ENCODE results near the gene LFNG. TPM values are rescaled to one million over a fixed set of nuclear protein-coding genes. Genes with fewer than 3 reads are reported as not detected.

LFNG gene
- total and polyA plus RNA-seq, 7 experiments from 2014 or later, result 1.2 to 246 (median 120) TPM

DNA sequence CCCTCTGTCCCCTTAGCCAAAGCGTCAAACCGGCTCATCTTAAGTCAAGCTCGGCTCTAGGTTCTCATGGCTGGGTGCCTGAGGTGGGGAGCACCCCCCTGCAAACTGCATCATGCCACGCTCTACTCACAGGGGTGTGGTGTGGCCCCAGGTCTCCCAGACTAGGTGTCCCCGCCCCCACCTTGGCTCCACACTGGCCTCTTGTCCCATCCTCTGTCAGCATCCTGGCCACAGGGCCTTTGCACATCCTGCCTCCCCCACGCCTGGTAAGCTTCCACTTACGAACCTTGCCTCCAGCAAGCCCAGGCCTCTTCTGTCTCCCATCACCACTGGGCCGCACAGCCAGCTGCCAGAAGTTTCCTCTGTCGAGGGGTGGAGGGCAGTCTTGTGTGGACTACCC is 23.2 kb upstream of the LFNG start:
- Mint-ChIP-seq H3K4me1 (peaks cover 0 to 9% (median 0%) of the 10 kb centered on the region in 7 donors), H3K27me3 (peaks cover 0 to 12% (median 8%) of the 10 kb centered on the region in 5 donors), H3K4me3 (no peak overlapping the region), H3K9me3 (peaks cover 0 to 5% (median 0%) of the 10 kb centered on the region in 11 donors), H3K36me3 (no peaks in the 10 kb centered on the region), H3K27ac (peak overlapping the region in 1 of 9 donors; percentile 30)
- ATAC-seq (no peak), DNase-seq (no peak)
- no peaks in the 10 kb centered on the region for H3K9me3 ChIP-seq (ENCODE audit: control insufficient read depth in 2 of 3, low read length in 3 of 3)
- H3K27ac ChIP-seq (ENCODE audit: low read depth, low read length), result no peak overlapping the region
- no peaks in the 10 kb centered on the region for H3K36me3 ChIP-seq (ENCODE audit: control insufficient read depth in 2 of 3, insufficient read depth in 3 of 3, low read length in 3 of 3)
- H3K27me3 ChIP-seq (ENCODE audit: control insufficient read depth in 2 of 2, insufficient read depth in 2 of 2, low read length in 2 of 2), result no peaks in the 10 kb centered on the region
- intact Hi-C loops (cut with micrococcal nuclease), result no loop called here
- CTCF ChIA-PET, result no interaction called here
- POLR2A ChIA-PET, result interaction anchor here (1.0 kb wide), 1 partner anchor 13 kb away, joined by 3 read pairs; no protein-coding TSS in a partner anchor
- H3K4me1 ChIP-seq (ENCODE audit: control insufficient read depth in 2 of 2, insufficient read depth in 2 of 2, low read length in 2 of 2), result no peaks in the 10 kb centered on the region
- H3K4me3 ChIP-seq (ENCODE audit: low read length), result no peak overlapping the region

DNA sequence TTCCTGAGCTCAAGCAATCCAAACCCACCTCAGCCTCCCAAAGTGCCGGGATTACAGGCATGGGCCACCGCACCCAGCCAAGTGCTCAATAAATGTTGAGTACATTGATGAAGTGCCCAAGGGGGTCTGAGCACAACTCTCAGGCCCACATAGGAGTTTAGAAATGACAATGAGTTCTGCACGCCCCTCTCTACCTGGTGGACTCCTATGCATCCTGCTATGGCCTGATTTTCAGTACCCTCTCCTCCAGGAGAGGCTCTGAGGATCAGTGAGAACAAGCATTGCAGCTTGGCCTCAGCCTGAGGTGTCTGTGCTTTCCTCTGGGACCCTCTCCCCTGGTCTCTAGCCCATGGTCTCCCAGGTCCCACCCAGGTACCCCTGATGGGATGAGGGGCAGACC is 22.5 kb upstream of the LFNG start:
- ChIA-PET CTCF (no interaction called here), POLR2A (interaction anchor here (1.0 kb wide), 1 partner anchor 13 kb away, joined by 3 read pairs; no protein-coding TSS in a partner anchor)
- no peaks in the 10 kb centered on the region for H3K36me3 Mint-ChIP-seq
- no peaks in the 10 kb centered on the region for H3K36me3 ChIP-seq (ENCODE audit: control insufficient read depth in 2 of 3, insufficient read depth in 3 of 3, low read length in 3 of 3)
- intact Hi-C loops (cut with micrococcal nuclease), result no loop called here
- H3K4me3 ChIP-seq (ENCODE audit: low read length), result no peak overlapping the region
- H3K27ac ChIP-seq (ENCODE audit: low read depth, low read length), result no peak overlapping the region
- peaks cover 0 to 11% (median 1%) of the 10 kb centered on the region in 5 donors for H3K27me3 Mint-ChIP-seq
- no peaks in the 10 kb centered on the region for H3K4me1 ChIP-seq (ENCODE audit: control insufficient read depth in 2 of 2, insufficient read depth in 2 of 2, low read length in 2 of 2)
- peaks cover 0 to 1% (median 0%) of the 10 kb centered on the region in 11 donors for H3K9me3 Mint-ChIP-seq
- no peaks in the 10 kb centered on the region for H3K9me3 ChIP-seq (ENCODE audit: control insufficient read depth in 2 of 3, low read length in 3 of 3)
- H3K4me1 Mint-ChIP-seq, result peaks cover 0 to 9% (median 0%) of the 10 kb centered on the region in 7 donors
- ATAC-seq, result no peak
- no peaks in the 10 kb centered on the region for H3K27me3 ChIP-seq (ENCODE audit: control insufficient read depth in 2 of 2, insufficient read depth in 2 of 2, low read length in 2 of 2)
- no peak overlapping the region for H3K4me3 Mint-ChIP-seq
- no peak for DNase-seq
- no peak overlapping the region for H3K27ac Mint-ChIP-seq

DNA sequence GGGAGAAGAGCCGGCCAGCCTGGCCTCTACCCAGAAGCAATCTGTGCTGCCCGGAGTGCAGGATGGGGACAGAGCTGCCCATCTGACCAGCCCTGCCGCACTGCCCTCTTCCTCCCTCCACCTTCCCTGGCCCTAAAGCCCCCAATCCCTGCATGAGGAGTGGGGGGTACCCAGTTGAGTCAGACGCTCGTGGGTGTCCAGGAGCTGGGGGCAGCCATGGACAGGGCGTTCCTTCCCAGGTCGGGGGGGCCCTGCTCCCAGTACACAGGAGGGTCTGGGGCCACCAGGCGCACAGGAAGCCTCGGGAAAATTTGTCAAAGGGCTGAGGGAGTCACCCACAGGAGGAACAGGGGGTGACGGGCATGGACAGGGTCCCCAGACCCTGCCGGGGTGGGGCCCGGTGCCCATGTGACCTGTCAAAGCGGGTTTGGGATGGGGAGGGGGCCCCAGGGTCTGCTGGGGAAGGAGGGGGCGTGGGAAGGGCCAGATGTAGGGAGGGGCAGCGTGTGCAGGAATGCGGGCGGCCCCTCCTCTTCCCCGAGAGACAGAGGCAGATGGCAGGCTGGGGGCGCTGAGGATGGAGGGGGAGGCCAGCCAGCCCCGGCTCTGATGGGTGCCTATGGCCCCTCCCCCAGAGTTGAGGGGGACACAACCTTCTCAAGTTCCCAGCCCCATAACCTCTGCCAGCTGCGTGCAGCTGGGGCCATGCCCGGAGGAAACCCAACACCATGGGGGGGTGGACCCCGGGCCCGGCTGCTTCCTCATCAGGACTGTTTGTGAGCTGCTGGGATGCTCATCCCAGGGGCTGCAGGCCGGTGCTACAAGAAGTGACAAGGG is 21.9 kb upstream of the LFNG start:
- CTCF ChIA-PET, result interaction anchor here (0.5 to 1.2 kb wide), 2 partner anchors 31 to 65 kb away, joined by 3 to 6 read pairs; no protein-coding TSS in a partner anchor
- Mint-ChIP-seq H3K9me3 (no peaks in the 10 kb centered on the region), H3K4me3 (no peak overlapping the region), H3K27ac (no peak overlapping the region), H3K27me3 (peaks cover 0 to 11% (median 0%) of the 10 kb centered on the region in 5 donors), H3K36me3 (no peaks in the 10 kb centered on the region), H3K4me1 (peaks cover 0 to 9% (median 0%) of the 10 kb centered on the region in 7 donors)
- intact Hi-C loops (cut with micrococcal nuclease), result no loop called here
- DNase-seq, result no peak
- no peaks in the 10 kb centered on the region for H3K36me3 ChIP-seq (ENCODE audit: control insufficient read depth in 2 of 3, insufficient read depth in 3 of 3, low read length in 3 of 3)
- H3K27ac ChIP-seq (ENCODE audit: low read depth, low read length), result no peak overlapping the region
- no peaks in the 10 kb centered on the region for H3K9me3 ChIP-seq (ENCODE audit: control insufficient read depth in 2 of 3, low read length in 3 of 3)
- H3K4me3 ChIP-seq (ENCODE audit: low read length), result no peak overlapping the region
- ATAC-seq, result no peak
- no peaks in the 10 kb centered on the region for H3K4me1 ChIP-seq (ENCODE audit: control insufficient read depth in 2 of 2, insufficient read depth in 2 of 2, low read length in 2 of 2)
- POLR2A ChIA-PET, result interaction anchor here (1.2 to 2.1 kb wide), 3 partner anchors 9 to 13 kb away, joined by 4 to 10 read pairs (median 4); no protein-coding TSS in a partner anchor
- H3K27me3 ChIP-seq (ENCODE audit: control insufficient read depth in 2 of 2, insufficient read depth in 2 of 2, low read length in 2 of 2), result no peaks in the 10 kb centered on the region

DNA sequence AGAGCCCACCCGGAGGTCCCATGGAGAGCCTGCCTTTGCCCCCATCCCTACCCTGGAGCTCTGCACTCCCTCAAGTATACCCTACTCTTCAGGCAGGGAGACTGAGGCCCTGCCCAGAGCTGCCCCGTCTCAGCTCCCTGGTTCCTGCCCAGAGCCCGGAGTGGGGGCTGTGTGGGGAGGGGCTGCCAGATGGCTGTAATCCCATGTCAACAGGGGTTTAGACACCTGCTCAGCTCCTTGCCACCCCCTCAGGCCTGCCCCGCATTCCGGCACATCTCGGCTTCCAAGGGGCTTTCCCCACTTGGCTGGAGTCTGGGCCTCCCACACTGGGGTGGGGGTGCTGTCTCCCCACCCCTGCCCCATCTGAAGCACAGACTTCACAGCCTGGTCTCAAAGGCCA is 20.9 kb upstream of the LFNG start:
- POLR2A ChIA-PET, result interaction anchor here (0.8 to 2.1 kb wide), 7 partner anchors 10 to 61 kb away, joined by 3 to 10 read pairs (median 4); no protein-coding TSS in a partner anchor
- Histone ChIP-seq H3K4me3 (ENCODE audit: low read length) (no peak overlapping the region), H3K27ac (ENCODE audit: low read depth, low read length) (no peak overlapping the region), H3K9me3 (ENCODE audit: control insufficient read depth in 2 of 3, low read length in 3 of 3) (no peaks in the 10 kb centered on the region), H3K4me1 (ENCODE audit: control insufficient read depth in 2 of 2, insufficient read depth in 2 of 2, low read length in 2 of 2) (no peaks in the 10 kb centered on the region), H3K27me3 (ENCODE audit: control insufficient read depth in 2 of 2, insufficient read depth in 2 of 2, low read length in 2 of 2) (no peaks in the 10 kb centered on the region), H3K36me3 (ENCODE audit: control insufficient read depth in 2 of 3, insufficient read depth in 3 of 3, low read length in 3 of 3) (no peaks in the 10 kb centered on the region)
- CTCF ChIA-PET, result interaction anchor here (0.6 to 1.2 kb wide), 3 partner anchors 9 to 66 kb away, joined by 3 to 4 read pairs (median 3); no protein-coding TSS in a partner anchor
- no peak for DNase-seq
- intact Hi-C loops (cut with micrococcal nuclease), result no loop called here
- Mint-ChIP-seq H3K27ac (no peak overlapping the region), H3K9me3 (no peaks in the 10 kb centered on the region), H3K36me3 (no peaks in the 10 kb centered on the region), H3K4me3 (no peak overlapping the region), H3K27me3 (peaks cover 0 to 11% (median 0%) of the 10 kb centered on the region in 5 donors), H3K4me1 (peaks cover 0 to 8% (median 0%) of the 10 kb centered on the region in 7 donors)
- no peak for ATAC-seq

DNA sequence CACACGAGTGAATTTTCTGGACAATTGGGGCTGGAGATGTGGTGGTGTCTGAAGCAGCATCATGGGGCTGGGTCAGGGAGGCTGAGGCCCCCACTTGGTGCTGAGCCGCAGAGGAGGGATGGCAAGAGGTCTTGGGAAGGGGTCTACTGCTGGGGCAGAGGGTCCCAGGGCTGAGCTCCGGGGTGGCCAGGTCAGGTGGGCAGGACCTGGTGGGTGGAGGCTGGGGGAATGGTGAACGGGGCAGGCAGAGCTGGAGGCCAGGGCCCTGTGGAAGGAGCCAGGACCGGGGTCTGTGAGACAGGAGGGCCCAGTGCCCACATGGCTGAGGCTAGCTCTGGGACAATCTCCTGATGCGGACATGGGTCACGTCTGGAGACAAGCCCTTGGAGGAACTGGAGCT is 20.4 kb upstream of the LFNG start:
- Mint-ChIP-seq H3K27ac (no peak overlapping the region), H3K4me1 (peaks cover 0 to 9% (median 5%) of the 10 kb centered on the region in 7 donors), H3K4me3 (no peak overlapping the region), H3K27me3 (peaks cover 0 to 11% (median 0%) of the 10 kb centered on the region in 5 donors), H3K36me3 (no peaks in the 10 kb centered on the region), H3K9me3 (no peaks in the 10 kb centered on the region)
- ChIA-PET POLR2A (interaction anchor here (0.8 to 2.1 kb wide), 5 partner anchors 9 to 60 kb away, joined by 3 to 10 read pairs (median 4); no protein-coding TSS in a partner anchor), CTCF (interaction anchor here (0.9 to 1.2 kb wide), 2 partner anchors 8 to 67 kb away, joined by 3 read pairs; no protein-coding TSS in a partner anchor)
- Histone ChIP-seq H3K27ac (ENCODE audit: low read depth, low read length) (no peak overlapping the region), H3K9me3 (ENCODE audit: control insufficient read depth in 2 of 3, low read length in 3 of 3) (no peaks in the 10 kb centered on the region), H3K27me3 (ENCODE audit: control insufficient read depth in 2 of 2, insufficient read depth in 2 of 2, low read length in 2 of 2) (no peaks in the 10 kb centered on the region), H3K36me3 (ENCODE audit: control insufficient read depth in 2 of 3, insufficient read depth in 3 of 3, low read length in 3 of 3) (no peaks in the 10 kb centered on the region), H3K4me3 (ENCODE audit: low read length) (no peak overlapping the region), H3K4me1 (ENCODE audit: control insufficient read depth in 2 of 2, insufficient read depth in 2 of 2, low read length in 2 of 2) (no peaks in the 10 kb centered on the region)
- ATAC-seq, result no peak
- DNase-seq, result no peak
- intact Hi-C loops (cut with micrococcal nuclease), result no loop called here

DNA sequence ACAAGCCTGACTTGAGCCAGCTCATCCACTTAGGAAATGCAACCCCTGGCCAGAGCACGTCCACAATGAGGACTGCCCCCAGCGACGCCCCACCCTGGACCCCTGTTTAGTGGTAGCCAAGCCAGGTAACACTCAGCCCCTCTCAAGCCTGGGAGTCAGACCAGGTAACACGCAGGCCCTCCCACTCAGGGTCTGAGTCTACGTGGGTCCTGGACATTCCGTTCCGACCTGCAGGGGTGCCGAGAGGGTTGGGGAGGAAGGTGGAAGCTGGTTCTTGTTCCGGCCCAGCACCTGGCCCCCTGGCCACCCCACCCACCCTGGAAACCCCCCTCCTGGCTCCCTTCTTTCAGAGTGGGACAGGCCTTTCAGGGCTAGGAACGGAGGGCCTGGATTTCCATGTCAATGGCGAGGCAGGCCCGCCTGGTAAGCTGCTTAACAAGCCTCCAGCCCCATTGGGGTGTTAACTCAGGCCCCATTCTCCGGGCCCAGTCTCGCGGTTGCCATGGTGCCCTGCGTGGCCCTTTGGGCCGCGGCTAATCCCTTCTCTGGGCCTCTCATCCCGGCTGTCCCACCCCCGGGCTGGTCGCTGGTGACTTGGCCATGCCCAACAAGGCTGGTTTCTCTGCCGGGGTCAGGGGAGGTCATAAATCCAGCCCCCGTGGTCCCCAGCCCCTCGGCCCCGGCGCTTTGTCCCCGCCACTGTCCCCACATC is 19.7 kb upstream of the LFNG start:
- no peaks in the 10 kb centered on the region for H3K27me3 ChIP-seq (ENCODE audit: control insufficient read depth in 2 of 2, insufficient read depth in 2 of 2, low read length in 2 of 2)
- CTCF ChIA-PET, result no interaction called here
- POLR2A ChIA-PET, result interaction anchor here (1.5 to 2.1 kb wide), 2 partner anchors 8 to 31 kb away, joined by 4 to 10 read pairs; no protein-coding TSS in a partner anchor
- no peak for DNase-seq
- intact Hi-C loops (cut with micrococcal nuclease), result no loop called here
- H3K4me3 Mint-ChIP-seq, result no peak overlapping the region
- no peak overlapping the region for H3K27ac ChIP-seq (ENCODE audit: low read depth, low read length)
- H3K36me3 ChIP-seq (ENCODE audit: control insufficient read depth in 2 of 3, insufficient read depth in 3 of 3, low read length in 3 of 3), result no peaks in the 10 kb centered on the region
- H3K27ac Mint-ChIP-seq, result no peak overlapping the region
- H3K9me3 Mint-ChIP-seq, result no peaks in the 10 kb centered on the region
- no peaks in the 10 kb centered on the region for H3K36me3 Mint-ChIP-seq
- H3K9me3 ChIP-seq (ENCODE audit: control insufficient read depth in 2 of 3, low read length in 3 of 3), result no peaks in the 10 kb centered on the region
- H3K27me3 Mint-ChIP-seq, result peaks cover 0 to 11% (median 0%) of the 10 kb centered on the region in 5 donors
- H3K4me3 ChIP-seq (ENCODE audit: low read length), result no peak overlapping the region
- H3K4me1 ChIP-seq (ENCODE audit: control insufficient read depth in 2 of 2, insufficient read depth in 2 of 2, low read length in 2 of 2), result no peaks in the 10 kb centered on the region
- H3K4me1 Mint-ChIP-seq, result peaks cover 0 to 9% (median 5%) of the 10 kb centered on the region in 7 donors
- no peak for ATAC-seq
